IMR-90 (cell line): ENCODE measurements around the gene TSTD1. TPM values are rescaled to one million over a fixed set of nuclear protein-coding genes. Genes with fewer than 3 reads are reported as not detected.

Experiments used
- ATAC-seq: fragments of 200-7000 bp; cut with Tn5 transposase; 2 replicates; pipeline ENCODE4 v1.9.1; 2020; ENCODE audit warnings: low read depth, mild to moderate bottlenecking, moderate library complexity
- BruUV-seq: library from RNA; stranded (reverse); fragments of 400-500 nt; replicated peaks from 2 replicates; lab custom pipeline; 2021; lab: Mats Ljungman, UMichigan
- CTCF ChIA-PET: fragments of 300-600 bp; formaldehyde crosslinking; extraction: SDS; loops from one replicate; lab custom pipeline; 2021; ENCODE audit warnings: antibody characterized with exemption; lab: Yijun Ruan, JAX
- POLR2A ChIA-PET: fragments of 300-600 bp; sonication (Branson Sonifier 250); formaldehyde crosslinking; loops from one replicate; lab custom pipeline; 2022; ENCODE audit warnings: antibody characterized with exemption; ENCODE audit not compliant: unreplicated experiment; lab: Charles Lee
- DNase-seq: peaks from one replicate; pipeline ENCODE4 v3.0.0; 2013
- H2AFZ ChIP-seq: replicated peaks from 2 replicates; pipeline ENCODE3; 2013; ENCODE audit warnings: low read length, mild to moderate bottlenecking; ENCODE audit not compliant: poor library complexity
- H2AK5ac ChIP-seq: 2 replicates; pipeline ENCODE4 v1.6.1; 2013; ENCODE audit warnings: low read depth, low read length, inconsistent platforms
- H2AK9ac ChIP-seq: replicated peaks from 2 replicates; pipeline ENCODE3; 2013; ENCODE audit warnings: mild to moderate bottlenecking, low read depth, low read length, moderate library complexity; ENCODE audit not compliant: poor library complexity
- H2BK120ac ChIP-seq: 2 replicates; pipeline ENCODE4 v1.6.1; 2013; ENCODE audit warnings: low read depth, low read length, inconsistent platforms
- H2BK15ac ChIP-seq: 3 replicates; pipeline ENCODE4 v1.6.1; 2013; ENCODE audit warnings: low read depth, low read length, inconsistent platforms
- H2BK20ac ChIP-seq: 2 replicates; pipeline ENCODE4 v1.6.1; 2013; ENCODE audit warnings: low read depth, mild to moderate bottlenecking, inconsistent platforms, low read length, moderate library complexity
- H2BK5ac ChIP-seq: 2 replicates; pipeline ENCODE4 v1.6.1; 2013; ENCODE audit warnings: mild to moderate bottlenecking, low read depth, low read length, inconsistent platforms; ENCODE audit not compliant: poor library complexity, severe bottlenecking
- H3K14ac ChIP-seq: replicated peaks from 2 replicates; pipeline ENCODE4 v1.6.1; 2013; ENCODE audit warnings: low read depth, low read length, inconsistent platforms
- H3K18ac ChIP-seq: 2 replicates; pipeline ENCODE4 v1.6.1; 2013; ENCODE audit warnings: low read depth, low read length, control low read depth
- H3K23ac ChIP-seq: 2 replicates; pipeline ENCODE4 v1.6.1; 2013; ENCODE audit warnings: low read depth, low read length, inconsistent platforms
- H3K27ac ChIP-seq: 2 replicates; pipeline ENCODE4 v1.5.1; 2013; ENCODE audit warnings: mild to moderate bottlenecking, control low read depth, low read length; ENCODE audit not compliant: insufficient read depth
- H3K27me3 ChIP-seq: 2 replicates; pipeline ENCODE4 v1.6.1; 2013; ENCODE audit warnings: low read length; ENCODE audit not compliant: control insufficient read depth, insufficient read depth
- H3K36me3 ChIP-seq: 2 replicates; pipeline ENCODE4 v1.6.1; 2013; ENCODE audit warnings: low read length, mixed read lengths; ENCODE audit not compliant: control insufficient read depth, insufficient read depth
- H3K4ac ChIP-seq: 2 replicates; pipeline ENCODE4 v1.6.1; 2013; ENCODE audit warnings: low read depth, low read length, inconsistent platforms
- H3K4me1 ChIP-seq: 2 replicates; pipeline ENCODE4 v1.6.1; 2013; ENCODE audit warnings: low read length, mixed read lengths; ENCODE audit not compliant: control insufficient read depth, insufficient read depth
- H3K4me2 ChIP-seq: 2 replicates; pipeline ENCODE4 v1.6.1; 2013; ENCODE audit warnings: low read depth, mild to moderate bottlenecking, control low read depth, low read length, moderate library complexity
- H3K4me3 ChIP-seq: 2 replicates; pipeline ENCODE4 v1.5.1; 2013; ENCODE audit warnings: low read depth, mild to moderate bottlenecking, control low read depth, low read length, moderate library complexity; ENCODE audit not compliant: insufficient read depth
- H3K56ac ChIP-seq: 2 replicates; pipeline ENCODE4 v1.6.1; 2013; ENCODE audit warnings: low read length, inconsistent platforms; ENCODE audit not compliant: insufficient read depth; ENCODE audit errors: extremely low read depth
- H3K79me1 ChIP-seq, 2 experiments: 2 replicates each; pipeline ENCODE4 v1.6.1; 2013; ENCODE audit warnings: low read length in 2 of 2, inconsistent platforms in 1 of 2, low read depth in 1 of 2
- H3K9ac ChIP-seq: 2 replicates; pipeline ENCODE4 v1.6.1; 2013; ENCODE audit warnings: low read depth, low read length, control low read depth
- H3K9me1 ChIP-seq: 2 replicates; pipeline ENCODE4 v1.6.1; 2013; ENCODE audit warnings: low read length, inconsistent platforms; ENCODE audit not compliant: insufficient read depth
- H3K9me3 ChIP-seq: 2 replicates; pipeline ENCODE4 v1.6.1; 2013; ENCODE audit warnings: low read length; ENCODE audit not compliant: control insufficient read depth, insufficient read depth
- H4K20me1 ChIP-seq: 2 replicates; pipeline ENCODE4 v1.6.1; 2013; ENCODE audit warnings: low read length, inconsistent platforms; ENCODE audit not compliant: insufficient read depth
- H4K5ac ChIP-seq: 2 replicates; pipeline ENCODE4 v1.6.1; 2013; ENCODE audit warnings: mild to moderate bottlenecking, low read depth, low read length, control low read depth
- H4K8ac ChIP-seq, 2 experiments: 2 replicates each; pipeline ENCODE4 v1.6.1; 2013; ENCODE audit warnings: low read depth in 2 of 2, low read length in 2 of 2, control low read depth in 1 of 2, inconsistent platforms in 1 of 2
- H4K91ac ChIP-seq: 2 replicates; pipeline ENCODE4 v1.6.1; 2013; ENCODE audit warnings: low read depth, low read length, inconsistent platforms; ENCODE audit not compliant: insufficient read depth
- FOS ChIP-seq: fragments of 150-350 bp; IDR thresholded peaks from 2 replicates; pipeline ENCODE4 v1.6.1; 2016; ENCODE audit warnings: low read depth, low read length
- MAFK ChIP-seq: IDR thresholded peaks from 2 replicates; pipeline ENCODE4 v1.6.1; 2012; ENCODE audit warnings: low read depth, low read length, improper control_type of control experiment
- MAZ ChIP-seq: IDR thresholded peaks from 2 replicates; pipeline ENCODE4 v1.6.1; 2012; ENCODE audit warnings: low read depth, mild to moderate bottlenecking, low read length, improper control_type of control experiment, moderate library complexity, borderline replicate concordance
- MXI1 ChIP-seq: IDR thresholded peaks from 2 replicates; pipeline ENCODE4 v1.6.1; 2012; ENCODE audit warnings: low read depth, mild to moderate bottlenecking, low read length, moderate library complexity, borderline replicate concordance
- NFE2L2 ChIP-seq: fragments of 150-350 bp; IDR thresholded peaks from 2 replicates; pipeline ENCODE4 v1.6.1; 2016; ENCODE audit warnings: low read depth, mild to moderate bottlenecking, low read length
- POLR2A ChIP-seq: IDR thresholded peaks from 2 replicates; pipeline ENCODE4 v1.6.1; 2012; ENCODE audit warnings: mild to moderate bottlenecking, low read depth, low read length
- RAD21 ChIP-seq: IDR thresholded peaks from 2 replicates; pipeline ENCODE4 v1.6.1; 2012; ENCODE audit warnings: low read length, improper control_type of control experiment
- RCOR1 ChIP-seq: IDR thresholded peaks from 2 replicates; pipeline ENCODE4 v1.6.1; 2012; ENCODE audit warnings: mild to moderate bottlenecking, low read length, improper control_type of control experiment; ENCODE audit not compliant: insufficient replicate concordance
- RFX5 ChIP-seq: IDR thresholded peaks from 2 replicates; pipeline ENCODE4 v1.8.0; 2012; ENCODE audit warnings: low read depth, mild to moderate bottlenecking, low read length, moderate library complexity
- SMC3 ChIP-seq: fragments of 150-350 bp; IDR thresholded peaks from 2 replicates; pipeline ENCODE4 v1.6.1; 2016; ENCODE audit warnings: low read depth, mild to moderate bottlenecking, antibody characterized with exemption, low read length, moderate library complexity
- WGBS, 2 experiments: methylation state at CpG; one replicate each; pipeline versions ENCODE4 v1.1.5 to v1.1.7; 2013; ENCODE audit warnings: missing lambda C conversion rate in 2 of 2; ENCODE audit not compliant: insufficient read length in 1 of 2; ENCODE audit errors: extremely low coverage in 2 of 2; 5-methylcytosine and 5-hydroxymethylcytosine counted together
- dilution Hi-C: fragments of 300-500 bp; cut with HindIII; formaldehyde crosslinking; loops from one replicate; pipeline ENCODE4 v1.14.3; 2018; ENCODE audit warnings: low sequenced_read_pairs; ENCODE audit not compliant: unreplicated experiment
- in situ Hi-C: fragments of 300-500 bp; cut with MboI; formaldehyde crosslinking; loops from 3 replicates; pipeline ENCODE4 v1.14.3; 2019; ENCODE audit warnings: low sequenced_read_pairs, inconsistent platforms, mixed read lengths
- intact Hi-C: fragments of 100-400 bp; cut with micrococcal nuclease; formaldehyde crosslinking; loops from 2 replicates; pipeline ENCODE4 v1.10.0; 2022
- polyA plus RNA-seq, 3 experiments: library from polyadenylated mRNA; depleted of rRNA; stranded (reverse); fragments of >200 nt; gene quantifications; 2 replicates each; pipeline ENCODE4 v1.2.3, GENCODE V29; 2012; ENCODE audit warnings: low replicate concordance in 1 of 3
- total RNA-seq: library from RNA; depleted of rRNA; stranded (reverse); fragments of >200 nt; gene quantifications from 2 replicates; pipeline ENCODE4 v1.2.3, GENCODE V29; 2012
- TF ChIP-seq, protein P1 (sequence below): conservative IDR thresholded peaks from 2 replicates; pipeline ENCODE4 v1.5.1; 2012; ENCODE audit warnings: mild to moderate bottlenecking, low read depth, low read length, improper control_type of control experiment
- TF ChIP-seq, protein P2 (sequence below): fragments of 150-350 bp; IDR thresholded peaks from 2 replicates; pipeline ENCODE4 v1.6.1; 2016; ENCODE audit warnings: low read depth, mild to moderate bottlenecking, low read length, moderate library complexity, borderline replicate concordance
- TF ChIP-seq, protein P3 (sequence below): fragments of 150-350 bp; IDR thresholded peaks from 2 replicates; pipeline ENCODE4 v1.6.1; 2017; ENCODE audit warnings: mild to moderate bottlenecking, antibody characterized with exemption, low read length, low read depth

TSTD1 gene
- total and polyA plus RNA-seq, 2 of the 4 experiments (the other 2 are of a cell fraction), result 0.21 TPM; not detected in 1

DNA sequence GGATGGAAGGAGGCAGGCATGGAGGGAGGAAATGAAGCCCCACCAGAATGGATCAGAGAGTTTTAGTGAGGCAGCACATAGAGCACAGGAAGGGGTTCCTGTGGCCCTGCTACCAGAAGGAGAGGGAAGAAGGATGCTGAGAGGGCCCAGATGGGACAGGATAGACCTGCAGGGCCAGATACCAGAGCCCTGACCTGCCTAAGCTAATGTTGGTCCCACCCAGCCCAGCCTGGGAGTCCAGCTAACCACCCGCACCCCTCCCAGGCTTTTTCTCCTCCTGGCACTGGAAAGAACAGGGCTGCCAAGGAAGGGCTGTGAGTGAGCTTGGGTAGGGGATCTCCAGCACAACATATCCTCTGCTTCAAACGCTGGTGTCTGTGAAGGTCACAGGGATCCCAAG lies 43.7 kb upstream of the TSTD1 start:
- BruUV-seq, result no TSS peak
- Histone ChIP-seq H3K23ac (no peak overlapping the region), H3K27ac (no peak overlapping the region), H2AFZ (peak overlapping the region; percentile 13), H3K14ac (0 out of 2 replicates have a peak overlapping the region, but pooled peaks have one; percentile 65), H2BK120ac (no peak overlapping the region), H3K79me1 (no peaks in the 10 kb centered on the region), H2BK15ac (peak overlapping the region; percentile 8; the same call in 1 of the 3 replicates), H3K4me1 (peaks cover 28% of the 10 kb centered on the region), H3K9ac (no peak overlapping the region), H2AK9ac (peak overlapping the region; percentile 23), H4K5ac (no peak overlapping the region), H3K18ac (no peak overlapping the region), H3K27me3 (no peaks in the 10 kb centered on the region), H3K4me3 (no peak overlapping the region), H3K56ac (no peak overlapping the region), H2BK20ac (no peak overlapping the region; the same call in none of the 2 replicates), H2AK5ac (no peak overlapping the region), H3K4me2 (no peak overlapping the region), H3K9me3 (no peaks in the 10 kb centered on the region), H3K9me1 (peaks cover 22% of the 10 kb centered on the region), H3K4ac (peak overlapping the region; percentile 71; the same call in 1 of the 2 replicates), H4K8ac (peak overlapping the region in 1 of 2 experiments; percentile 78; a peak in 2 of 4 replicates), H3K36me3 (no peaks in the 10 kb centered on the region), H4K91ac (peak overlapping the region; percentile 34; the same call in 1 of the 2 replicates), H4K20me1 (no peaks in the 10 kb centered on the region), H2BK5ac (peak overlapping the region; percentile 81)
- CTCF ChIA-PET, result interaction anchor here (1.1 kb wide), 1 partner anchor 15 kb away, joined by 4 read pairs; no protein-coding TSS in a partner anchor
- dilution Hi-C loops, result no loop called here
- POLR2A ChIA-PET, result no interaction called here
- WGBS, 2 experiments, result no CpG with 5 or more reads among the region's 2 CpGs
- TF ChIP-seq NFE2L2 (no peak), RCOR1 (no peak), SMC3 (no peak), MXI1 (no peak), RFX5 (no peak), RAD21 (no peak), MAZ (no peak), POLR2A (no peak), FOS (no peak), MAFK (no peak)
- TF ChIP-seq, protein P1, sequence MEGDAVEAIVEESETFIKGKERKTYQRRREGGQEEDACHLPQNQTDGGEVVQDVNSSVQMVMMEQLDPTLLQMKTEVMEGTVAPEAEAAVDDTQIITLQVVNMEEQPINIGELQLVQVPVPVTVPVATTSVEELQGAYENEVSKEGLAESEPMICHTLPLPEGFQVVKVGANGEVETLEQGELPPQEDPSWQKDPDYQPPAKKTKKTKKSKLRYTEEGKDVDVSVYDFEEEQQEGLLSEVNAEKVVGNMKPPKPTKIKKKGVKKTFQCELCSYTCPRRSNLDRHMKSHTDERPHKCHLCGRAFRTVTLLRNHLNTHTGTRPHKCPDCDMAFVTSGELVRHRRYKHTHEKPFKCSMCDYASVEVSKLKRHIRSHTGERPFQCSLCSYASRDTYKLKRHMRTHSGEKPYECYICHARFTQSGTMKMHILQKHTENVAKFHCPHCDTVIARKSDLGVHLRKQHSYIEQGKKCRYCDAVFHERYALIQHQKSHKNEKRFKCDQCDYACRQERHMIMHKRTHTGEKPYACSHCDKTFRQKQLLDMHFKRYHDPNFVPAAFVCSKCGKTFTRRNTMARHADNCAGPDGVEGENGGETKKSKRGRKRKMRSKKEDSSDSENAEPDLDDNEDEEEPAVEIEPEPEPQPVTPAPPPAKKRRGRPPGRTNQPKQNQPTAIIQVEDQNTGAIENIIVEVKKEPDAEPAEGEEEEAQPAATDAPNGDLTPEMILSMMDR, result no peak
- TF ChIP-seq, protein P2, sequence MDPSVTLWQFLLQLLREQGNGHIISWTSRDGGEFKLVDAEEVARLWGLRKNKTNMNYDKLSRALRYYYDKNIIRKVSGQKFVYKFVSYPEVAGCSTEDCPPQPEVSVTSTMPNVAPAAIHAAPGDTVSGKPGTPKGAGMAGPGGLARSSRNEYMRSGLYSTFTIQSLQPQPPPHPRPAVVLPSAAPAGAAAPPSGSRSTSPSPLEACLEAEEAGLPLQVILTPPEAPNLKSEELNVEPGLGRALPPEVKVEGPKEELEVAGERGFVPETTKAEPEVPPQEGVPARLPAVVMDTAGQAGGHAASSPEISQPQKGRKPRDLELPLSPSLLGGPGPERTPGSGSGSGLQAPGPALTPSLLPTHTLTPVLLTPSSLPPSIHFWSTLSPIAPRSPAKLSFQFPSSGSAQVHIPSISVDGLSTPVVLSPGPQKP, result no peak
- TF ChIP-seq, protein P3, sequence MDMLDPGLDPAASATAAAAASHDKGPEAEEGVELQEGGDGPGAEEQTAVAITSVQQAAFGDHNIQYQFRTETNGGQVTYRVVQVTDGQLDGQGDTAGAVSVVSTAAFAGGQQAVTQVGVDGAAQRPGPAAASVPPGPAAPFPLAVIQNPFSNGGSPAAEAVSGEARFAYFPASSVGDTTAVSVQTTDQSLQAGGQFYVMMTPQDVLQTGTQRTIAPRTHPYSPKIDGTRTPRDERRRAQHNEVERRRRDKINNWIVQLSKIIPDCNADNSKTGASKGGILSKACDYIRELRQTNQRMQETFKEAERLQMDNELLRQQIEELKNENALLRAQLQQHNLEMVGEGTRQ, result no peak
- DNase-seq (no peak), ATAC-seq (no peak)
- in situ Hi-C loops, result no loop called here
- intact Hi-C loops, result loop anchor here (5.0 kb wide), 1 partner anchor 35 kb away; the partner anchor contains the start of gene USF1
